HEK293 (cell line): Measurements from ENCODE around the gene JAM3.

ENCODE experiments used
- CTCF ChIA-PET: fragments of 350-600 bp; formaldehyde crosslinking; extraction: SDS; loops from one replicate; lab custom pipeline; 2021; ENCODE audit warnings: antibody characterized with exemption; lab: Yijun Ruan, JAX
- POLR2A ChIA-PET: fragments of 300-600 bp; formaldehyde crosslinking; extraction: SDS; loops from one replicate; lab custom pipeline; 2020; ENCODE audit warnings: antibody characterized with exemption, inconsistent platforms; lab: Yijun Ruan, JAX
- H3K27ac ChIP-seq: fragments of 200-500 bp; sonication (Bioruptor generic); 2 replicates; pipeline ENCODE4 v1.5.1; 2014; ENCODE audit warnings: low read depth, low read length, control low read depth, inconsistent platforms; ENCODE audit errors: extremely low read depth
- H3K36me3 ChIP-seq, 2 experiments: fragments of 200-500 bp in 1 of 2; sonication (Bioruptor generic) in 1 of 2; 1 replicate in 1 of 2; 2 replicates in 1 of 2; pipeline ENCODE4 v1.5.1; 2014 to 2017; ENCODE audit warnings: inconsistent platforms in 2 of 2, low read length in 2 of 2; ENCODE audit not compliant: control insufficient read depth in 2 of 2, insufficient read depth in 1 of 2
- H3K4me1 ChIP-seq: fragments of 200-500 bp; sonication (Bioruptor generic); 2 replicates; pipeline ENCODE4 v1.5.1; 2014; ENCODE audit warnings: mild to moderate bottlenecking, low read length, inconsistent platforms; ENCODE audit not compliant: control insufficient read depth, insufficient read depth
- H3K4me3 ChIP-seq: 2 replicates; pipeline ENCODE4 v1.5.1; 2011; ENCODE audit warnings: low read depth, mild to moderate bottlenecking, control low read depth, low read length, moderate library complexity
- H3K9me3 ChIP-seq: fragments of 200-500 bp; sonication (Bioruptor generic); 2 replicates; pipeline ENCODE4 v1.5.1; 2014; ENCODE audit warnings: low read depth, low read length, inconsistent platforms; ENCODE audit not compliant: control insufficient read depth, insufficient read depth
- KLF1 ChIP-seq: fragments of 450-650 bp; formaldehyde crosslinking; IDR thresholded peaks from 2 replicates; pipeline ENCODE4 v1.5.1; 2016; ENCODE audit warnings: missing biosample characterization, missing genetic modification characterization
- KLF7 ChIP-seq: fragments of 450-650 bp; formaldehyde crosslinking; IDR thresholded peaks from 2 replicates; pipeline ENCODE4 v1.5.1; 2016; ENCODE audit warnings: missing biosample characterization, missing genetic modification characterization, borderline replicate concordance
- KLF9 ChIP-seq: fragments of 450-650 bp; formaldehyde crosslinking; IDR thresholded peaks from 2 replicates; pipeline ENCODE4 v1.5.1; 2016; ENCODE audit warnings: missing biosample characterization, missing genetic modification characterization, low read depth
- OSR2 ChIP-seq: fragments of 450-650 bp; formaldehyde crosslinking; IDR thresholded peaks from 2 replicates; pipeline ENCODE4 v1.5.1; 2016; ENCODE audit warnings: missing biosample characterization, missing genetic modification characterization
- OVOL3 ChIP-seq: fragments of 450-650 bp; formaldehyde crosslinking; IDR thresholded peaks from 2 replicates; pipeline ENCODE4 v1.5.1; 2016; ENCODE audit warnings: missing biosample characterization, missing genetic modification characterization
- ZNF121 ChIP-seq: fragments of 450-650 bp; formaldehyde crosslinking; IDR thresholded peaks from 2 replicates; pipeline ENCODE4 v1.5.1; 2016; ENCODE audit warnings: missing biosample characterization, missing genetic modification characterization
- ZNF223 ChIP-seq: fragments of 450-650 bp; formaldehyde crosslinking; IDR thresholded peaks from 2 replicates; pipeline ENCODE4 v1.5.1; 2016; ENCODE audit warnings: missing biosample characterization, missing genetic modification characterization
- ZNF529 ChIP-seq: fragments of 450-650 bp; formaldehyde crosslinking; IDR thresholded peaks from 2 replicates; pipeline ENCODE4 v1.5.1; 2017; ENCODE audit warnings: missing genetic modification characterization, missing biosample characterization; ENCODE audit not compliant: insufficient replicate concordance
- ZNF548 ChIP-seq: fragments of 450-650 bp; formaldehyde crosslinking; IDR thresholded peaks from 2 replicates; pipeline ENCODE4 v1.5.1; 2016; ENCODE audit warnings: missing biosample characterization, missing genetic modification characterization
- ZNF596 ChIP-seq: fragments of 450-650 bp; IDR thresholded peaks from 2 replicates; pipeline ENCODE4 v1.5.0; 2018; ENCODE audit warnings: missing biosample characterization, mild to moderate bottlenecking, missing genetic modification characterization, moderate library complexity
- ZNF843 ChIP-seq: fragments of 450-650 bp; formaldehyde crosslinking; IDR thresholded peaks from 2 replicates; pipeline ENCODE4 v1.5.1; 2016; ENCODE audit warnings: missing biosample characterization, missing genetic modification characterization
- ZSCAN16 ChIP-seq: fragments of 450-650 bp; formaldehyde crosslinking; IDR thresholded peaks from 2 replicates; pipeline ENCODE4 v1.5.1; 2016; ENCODE audit warnings: missing biosample characterization, missing genetic modification characterization
- TF ChIP-seq, protein P1 (sequence below): fragments of 450-650 bp; formaldehyde crosslinking; IDR thresholded peaks from 2 replicates; pipeline ENCODE4 v1.5.1; 2016; ENCODE audit warnings: missing biosample characterization, missing genetic modification characterization, low read depth
- TF ChIP-seq, protein P2 (sequence below): fragments of 450-650 bp; formaldehyde crosslinking; IDR thresholded peaks from 2 replicates; pipeline ENCODE4 v1.5.1; 2016; ENCODE audit warnings: missing biosample characterization, missing genetic modification characterization, low read depth
- TF ChIP-seq, protein P3 (sequence below): IDR thresholded peaks from 2 replicates; pipeline ENCODE4 v1.6.1; 2011; ENCODE audit warnings: mild to moderate bottlenecking, low read depth, low read length, borderline replicate concordance
- TF ChIP-seq, protein P4 (sequence below): fragments of 450-650 bp; IDR thresholded peaks from 2 replicates; pipeline ENCODE4 v1.5.1; 2018; ENCODE audit warnings: missing biosample characterization, mild to moderate bottlenecking, missing genetic modification characterization
- TF ChIP-seq, protein P5 (sequence below): sonication (generic); formaldehyde crosslinking; IDR thresholded peaks from 2 replicates; pipeline ENCODE4 v1.8.1; 2022; ENCODE audit warnings: mild to moderate bottlenecking, moderate library complexity, missing genetic modification reagents

The JAM3 gene

DNA sequence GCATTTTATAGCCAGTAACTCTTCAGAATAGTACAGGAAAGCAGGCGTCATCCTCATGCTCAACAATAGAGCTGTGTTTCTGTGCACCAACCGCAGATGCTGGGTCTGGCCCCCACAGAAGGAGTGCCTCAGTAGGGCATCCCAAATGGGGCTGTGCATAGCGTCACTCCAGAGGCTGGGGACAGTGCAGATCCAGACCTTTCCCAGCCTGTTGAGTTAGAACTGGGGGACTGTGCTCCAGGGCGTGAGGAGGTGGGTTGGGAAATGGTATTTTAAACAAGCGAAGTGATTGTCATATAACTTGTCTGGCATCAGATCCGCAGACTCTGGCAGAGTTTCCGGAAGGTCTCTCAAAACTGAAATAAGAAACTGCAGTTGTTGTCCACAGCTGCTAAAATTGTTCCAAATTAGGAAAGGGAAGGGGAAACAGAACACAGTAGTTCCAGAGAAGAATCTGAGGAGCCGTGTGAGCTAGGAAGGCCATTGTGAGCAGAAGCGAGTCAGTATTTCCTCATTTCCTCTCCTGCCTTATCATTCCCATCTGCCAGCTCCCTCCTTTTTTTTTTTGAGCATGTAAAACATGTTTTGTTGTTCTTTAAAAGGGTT, 52.2 kb downstream of the JAM3 start (continued):
- TF ChIP-seq, protein P1, sequence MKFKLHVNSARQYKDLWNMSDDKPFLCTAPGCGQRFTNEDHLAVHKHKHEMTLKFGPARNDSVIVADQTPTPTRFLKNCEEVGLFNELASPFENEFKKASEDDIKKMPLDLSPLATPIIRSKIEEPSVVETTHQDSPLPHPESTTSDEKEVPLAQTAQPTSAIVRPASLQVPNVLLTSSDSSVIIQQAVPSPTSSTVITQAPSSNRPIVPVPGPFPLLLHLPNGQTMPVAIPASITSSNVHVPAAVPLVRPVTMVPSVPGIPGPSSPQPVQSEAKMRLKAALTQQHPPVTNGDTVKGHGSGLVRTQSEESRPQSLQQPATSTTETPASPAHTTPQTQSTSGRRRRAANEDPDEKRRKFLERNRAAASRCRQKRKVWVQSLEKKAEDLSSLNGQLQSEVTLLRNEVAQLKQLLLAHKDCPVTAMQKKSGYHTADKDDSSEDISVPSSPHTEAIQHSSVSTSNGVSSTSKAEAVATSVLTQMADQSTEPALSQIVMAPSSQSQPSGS (tag by site-specific recombination) = no peak
- no peak for TF ChIP-seq ZNF596 (tag by site-specific recombination)
- no peak for TF ChIP-seq ZNF529 (tag by site-specific recombination)
- no peak for TF ChIP-seq ZSCAN16 (tag by site-specific recombination)
- TF ChIP-seq, protein P2, sequence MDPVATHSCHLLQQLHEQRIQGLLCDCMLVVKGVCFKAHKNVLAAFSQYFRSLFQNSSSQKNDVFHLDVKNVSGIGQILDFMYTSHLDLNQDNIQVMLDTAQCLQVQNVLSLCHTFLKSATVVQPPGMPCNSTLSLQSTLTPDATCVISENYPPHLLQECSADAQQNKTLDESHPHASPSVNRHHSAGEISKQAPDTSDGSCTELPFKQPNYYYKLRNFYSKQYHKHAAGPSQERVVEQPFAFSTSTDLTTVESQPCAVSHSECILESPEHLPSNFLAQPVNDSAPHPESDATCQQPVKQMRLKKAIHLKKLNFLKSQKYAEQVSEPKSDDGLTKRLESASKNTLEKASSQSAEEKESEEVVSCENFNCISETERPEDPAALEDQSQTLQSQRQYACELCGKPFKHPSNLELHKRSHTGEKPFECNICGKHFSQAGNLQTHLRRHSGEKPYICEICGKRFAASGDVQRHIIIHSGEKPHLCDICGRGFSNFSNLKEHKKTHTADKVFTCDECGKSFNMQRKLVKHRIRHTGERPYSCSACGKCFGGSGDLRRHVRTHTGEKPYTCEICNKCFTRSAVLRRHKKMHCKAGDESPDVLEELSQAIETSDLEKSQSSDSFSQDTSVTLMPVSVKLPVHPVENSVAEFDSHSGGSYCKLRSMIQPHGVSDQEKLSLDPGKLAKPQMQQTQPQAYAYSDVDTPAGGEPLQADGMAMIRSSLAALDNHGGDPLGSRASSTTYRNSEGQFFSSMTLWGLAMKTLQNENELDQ (tag by site-specific recombination) = no peak
- TF ChIP-seq ZNF843 = no peak
- TF ChIP-seq, protein P3, sequence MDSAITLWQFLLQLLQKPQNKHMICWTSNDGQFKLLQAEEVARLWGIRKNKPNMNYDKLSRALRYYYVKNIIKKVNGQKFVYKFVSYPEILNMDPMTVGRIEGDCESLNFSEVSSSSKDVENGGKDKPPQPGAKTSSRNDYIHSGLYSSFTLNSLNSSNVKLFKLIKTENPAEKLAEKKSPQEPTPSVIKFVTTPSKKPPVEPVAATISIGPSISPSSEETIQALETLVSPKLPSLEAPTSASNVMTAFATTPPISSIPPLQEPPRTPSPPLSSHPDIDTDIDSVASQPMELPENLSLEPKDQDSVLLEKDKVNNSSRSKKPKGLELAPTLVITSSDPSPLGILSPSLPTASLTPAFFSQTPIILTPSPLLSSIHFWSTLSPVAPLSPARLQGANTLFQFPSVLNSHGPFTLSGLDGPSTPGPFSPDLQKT = no peak
- no peak for TF ChIP-seq KLF9 (tag by site-specific recombination)
- no peak for TF ChIP-seq KLF7 (tag by site-specific recombination)
- no peak for TF ChIP-seq OSR2 (tag by site-specific recombination)

DNA sequence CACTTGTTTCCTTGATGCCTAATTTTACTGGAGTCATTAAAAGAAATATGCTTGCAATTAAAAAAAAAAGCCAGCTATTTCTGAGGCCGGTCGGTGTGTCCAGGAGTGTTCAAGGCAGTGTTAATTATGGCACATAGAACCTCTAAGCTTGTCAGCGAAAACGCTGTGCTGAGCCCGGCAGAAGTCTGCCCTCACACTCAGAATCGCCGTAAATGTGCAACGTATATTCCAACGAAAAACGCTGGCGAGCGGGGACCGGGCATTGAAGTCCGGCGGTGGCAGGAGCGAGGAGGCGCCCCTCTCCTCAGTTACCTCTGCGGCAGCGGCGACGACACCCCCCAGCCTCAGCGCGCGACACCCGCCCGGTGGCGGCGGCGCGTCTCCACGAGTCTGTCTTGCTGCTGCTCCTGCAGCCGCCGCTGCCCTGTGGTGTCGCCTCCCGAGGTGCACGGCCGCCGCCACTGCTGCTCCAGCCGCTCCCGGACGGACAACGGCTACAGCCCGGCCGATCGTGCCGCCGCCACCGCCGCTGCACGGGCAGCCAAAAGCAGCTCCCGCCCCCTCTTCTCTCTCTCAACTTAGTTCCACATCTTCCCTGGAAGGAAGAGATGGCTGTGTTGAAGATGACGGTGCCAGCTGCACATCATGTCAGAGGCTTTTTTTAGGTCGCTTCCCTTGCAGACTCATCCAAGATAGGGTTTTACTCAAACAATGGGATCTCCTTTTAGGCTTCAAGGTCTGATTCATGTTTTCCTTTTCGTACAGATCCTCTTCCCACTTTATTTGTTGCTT, 56.0 kb downstream of the JAM3 start:
- ChIA-PET CTCF (interaction anchor here (0.9 kb wide), 1 partner anchor 197 kb away, joined by 3 read pairs; no protein-coding TSS in a partner anchor), POLR2A (no interaction called here)
- TF ChIP-seq, protein P4, sequence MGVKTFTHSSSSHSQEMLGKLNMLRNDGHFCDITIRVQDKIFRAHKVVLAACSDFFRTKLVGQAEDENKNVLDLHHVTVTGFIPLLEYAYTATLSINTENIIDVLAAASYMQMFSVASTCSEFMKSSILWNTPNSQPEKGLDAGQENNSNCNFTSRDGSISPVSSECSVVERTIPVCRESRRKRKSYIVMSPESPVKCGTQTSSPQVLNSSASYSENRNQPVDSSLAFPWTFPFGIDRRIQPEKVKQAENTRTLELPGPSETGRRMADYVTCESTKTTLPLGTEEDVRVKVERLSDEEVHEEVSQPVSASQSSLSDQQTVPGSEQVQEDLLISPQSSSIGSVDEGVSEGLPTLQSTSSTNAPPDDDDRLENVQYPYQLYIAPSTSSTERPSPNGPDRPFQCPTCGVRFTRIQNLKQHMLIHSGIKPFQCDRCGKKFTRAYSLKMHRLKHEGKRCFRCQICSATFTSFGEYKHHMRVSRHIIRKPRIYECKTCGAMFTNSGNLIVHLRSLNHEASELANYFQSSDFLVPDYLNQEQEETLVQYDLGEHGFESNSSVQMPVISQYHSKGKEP = no peak
- TF ChIP-seq KLF9 (tag by site-specific recombination) = no peak
- TF ChIP-seq, protein P1 (tag by site-specific recombination) = no peak
- no peak for TF ChIP-seq ZNF223 (tag by site-specific recombination)
- TF ChIP-seq, protein P5, sequence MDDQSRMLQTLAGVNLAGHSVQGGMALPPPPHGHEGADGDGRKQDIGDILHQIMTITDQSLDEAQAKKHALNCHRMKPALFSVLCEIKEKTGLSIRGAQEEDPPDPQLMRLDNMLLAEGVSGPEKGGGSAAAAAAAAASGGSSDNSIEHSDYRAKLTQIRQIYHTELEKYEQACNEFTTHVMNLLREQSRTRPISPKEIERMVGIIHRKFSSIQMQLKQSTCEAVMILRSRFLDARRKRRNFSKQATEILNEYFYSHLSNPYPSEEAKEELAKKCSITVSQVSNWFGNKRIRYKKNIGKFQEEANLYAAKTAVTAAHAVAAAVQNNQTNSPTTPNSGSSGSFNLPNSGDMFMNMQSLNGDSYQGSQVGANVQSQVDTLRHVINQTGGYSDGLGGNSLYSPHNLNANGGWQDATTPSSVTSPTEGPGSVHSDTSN = no peak
- TF ChIP-seq ZNF548 = no peak
- no peak for TF ChIP-seq OVOL3
- no peak for TF ChIP-seq ZNF121
- no peak for TF ChIP-seq KLF1 (tag by site-specific recombination)
- no peak overlapping the region for H3K4me3 ChIP-seq
- no peak overlapping the region for H3K27ac ChIP-seq
- H3K4me1 ChIP-seq = no peaks in the 10 kb centered on the region
- no peaks in the 10 kb centered on the region for H3K36me3 ChIP-seq
- H3K9me3 ChIP-seq = no peaks in the 10 kb centered on the region
